Psoas muscle (tissue), 8 donors: ENCODE data around the gene OR2K2. TPM values are rescaled to one million over a fixed set of nuclear protein-coding genes. Genes with fewer than 3 reads are reported as not detected.
"Not testable (repeated sequence)": the region's sequence is repeated elsewhere in the genome, so short reads cannot be mapped to it uniquely, and the experiment has no call there.

Experiments
- ATAC-seq, 4 donors: fragments of 200-7000 bp; cut with Tn5 transposase; one replicate each; pipeline ENCODE4 v1.9.1; 2020; ENCODE audit warnings: moderate library complexity in 3 of 4, mild to moderate bottlenecking in 2 of 4
- DNase-seq, 2 donors: peaks; one replicate each; pipeline ENCODE4 v3.0.0-alpha.2; 2020
- H3K27ac ChIP-seq: fragments of 200-600 bp; one replicate; pipeline ENCODE4 v1.8.0; 2022
- H3K27me3 ChIP-seq, 3 donors: fragments of 200-600 bp in 1 of 3; one replicate each; pipeline versions ENCODE4 v1.6.1 to v1.8.0; 2013 to 2022; ENCODE audit warnings: low read length in 2 of 3, mild to moderate bottlenecking in 2 of 3, moderate library complexity in 1 of 3; ENCODE audit not compliant: insufficient read depth in 3 of 3
- H3K36me3 ChIP-seq, 2 donors: fragments of 200-600 bp in 1 of 2; one replicate each; pipeline versions ENCODE4 v1.6.1 to v1.8.0; 2013 to 2022; ENCODE audit warnings: low read depth in 1 of 2, mild to moderate bottlenecking in 1 of 2, moderate library complexity in 1 of 2; ENCODE audit not compliant: insufficient read depth in 1 of 2
- H3K4me1 ChIP-seq: fragments of 200-600 bp; one replicate; pipeline ENCODE4 v1.8.0; 2022
- H3K4me3 ChIP-seq: fragments of 200-600 bp; one replicate; pipeline ENCODE4 v1.8.0; 2022; ENCODE audit warnings: mild to moderate bottlenecking
- H3K9me3 ChIP-seq: fragments of 200-600 bp; one replicate; pipeline ENCODE4 v1.8.0; 2022
- WGBS, 3 donors: extraction: QIAGEN DNeasy Blood & Tissue Kit; methylation state at CpG; one replicate each; pipeline versions ENCODE4 v1.1.6 to v1.1.7; 2013; 5-methylcytosine and 5-hydroxymethylcytosine counted together
- intact Hi-C, 2 donors: fragments of 100-400 bp; cut with DNase I; formaldehyde crosslinking; loops; one replicate each; pipeline versions ENCODE4 v1.11.0 to v1.14.2; 2022
- polyA plus RNA-seq, 3 donors: library from polyadenylated mRNA; stranded (reverse); fragments of 200-250 nt; gene quantifications; one replicate each; pipeline ENCODE4 v1.2.3, GENCODE V29; 2013
- total RNA-seq, 4 donors: library from RNA; stranded (reverse); fragmentation: NEBNext Ultra II Directional in 2 of 4; extraction: Animal tissue kit (Norgen Biotek cat#: 25700) in 2 of 4; gene quantifications; one replicate each; pipeline versions ENCODE4 v1.2.1 to v1.2.4, GENCODE V29; 2021 to 2023
- TF ChIP-seq, protein P1 (sequence below): fragments of 200-600 bp; IDR thresholded peaks from one replicate; pipeline ENCODE4 v1.8.0; 2022; ENCODE audit warnings: antibody characterized with exemption
- donor health status: healthy with polysubstance abuse.
- donor health status: DM: no; HTN: no; CAD: no; lungs with moderate emphysema.
- donor health status: Bipolar disorder and iron deficiency.
- donor health status: healthy.
- donor health status: DM: yes; HTN: yes; CAD: no.
- donor health status: DM: no; HTN: no; CAD: no.
- donor health status: DM: no; HTN: no; CAD: no.
- donor health status: DM: yes; HTN: yes; CAD: no.

OR2K2 gene
- total and polyA plus RNA-seq, 7 donors: 0.13 to 12.6 (median 0.41) TPM; not detected in 3

DNA sequence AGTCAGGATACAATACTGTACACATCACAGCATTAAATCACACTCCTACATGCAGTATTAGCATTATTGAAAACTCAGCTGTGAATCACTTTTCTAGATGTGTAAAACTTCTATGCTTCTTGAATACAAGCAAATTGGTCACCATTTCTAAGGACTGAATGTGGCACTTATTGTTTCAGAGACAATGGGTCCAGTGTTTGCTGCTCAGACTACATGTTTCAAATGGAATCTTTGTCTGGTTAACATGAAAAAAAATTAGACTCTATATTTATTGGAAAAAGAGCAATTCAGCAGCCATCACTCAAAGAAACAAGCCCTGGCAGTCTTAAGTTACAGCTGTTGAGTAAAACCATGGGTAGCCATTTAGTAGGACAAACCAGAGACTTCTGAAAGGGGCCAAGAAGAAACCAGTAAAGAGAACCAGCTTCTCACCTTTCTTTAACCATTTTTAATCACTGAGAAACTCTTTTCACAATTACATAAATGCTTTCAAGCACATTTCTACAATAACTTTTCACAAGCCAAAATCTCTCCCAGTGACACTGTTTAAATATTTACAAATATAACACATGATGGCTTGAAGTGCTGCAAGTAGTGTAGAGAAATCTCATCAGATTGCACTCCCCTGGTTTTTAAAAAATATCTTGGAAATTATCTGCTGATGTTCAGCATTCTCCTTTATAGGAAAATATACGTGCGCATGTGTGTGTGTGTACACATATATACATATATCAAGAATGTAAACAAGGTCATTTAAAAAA lies 35.2 kb downstream of the OR2K2 start:
- H3K9me3 ChIP-seq: no peaks in the 10 kb centered on the region
- H3K27ac ChIP-seq: no peak overlapping the region
- no peak overlapping the region for H3K4me3 ChIP-seq
- H3K27me3 ChIP-seq: no peaks in the 10 kb centered on the region
- H3K4me1 ChIP-seq: no peaks in the 10 kb centered on the region
- intact Hi-C loops: no loop called here
- no peaks in the 10 kb centered on the region for H3K36me3 ChIP-seq
- 94 to 99% (median 95%) methylated on average over 2 of the region's 2 CpGs for WGBS, 3 donors
- DNase-seq (no peak), ATAC-seq (no peak)
- TF ChIP-seq, protein P1, sequence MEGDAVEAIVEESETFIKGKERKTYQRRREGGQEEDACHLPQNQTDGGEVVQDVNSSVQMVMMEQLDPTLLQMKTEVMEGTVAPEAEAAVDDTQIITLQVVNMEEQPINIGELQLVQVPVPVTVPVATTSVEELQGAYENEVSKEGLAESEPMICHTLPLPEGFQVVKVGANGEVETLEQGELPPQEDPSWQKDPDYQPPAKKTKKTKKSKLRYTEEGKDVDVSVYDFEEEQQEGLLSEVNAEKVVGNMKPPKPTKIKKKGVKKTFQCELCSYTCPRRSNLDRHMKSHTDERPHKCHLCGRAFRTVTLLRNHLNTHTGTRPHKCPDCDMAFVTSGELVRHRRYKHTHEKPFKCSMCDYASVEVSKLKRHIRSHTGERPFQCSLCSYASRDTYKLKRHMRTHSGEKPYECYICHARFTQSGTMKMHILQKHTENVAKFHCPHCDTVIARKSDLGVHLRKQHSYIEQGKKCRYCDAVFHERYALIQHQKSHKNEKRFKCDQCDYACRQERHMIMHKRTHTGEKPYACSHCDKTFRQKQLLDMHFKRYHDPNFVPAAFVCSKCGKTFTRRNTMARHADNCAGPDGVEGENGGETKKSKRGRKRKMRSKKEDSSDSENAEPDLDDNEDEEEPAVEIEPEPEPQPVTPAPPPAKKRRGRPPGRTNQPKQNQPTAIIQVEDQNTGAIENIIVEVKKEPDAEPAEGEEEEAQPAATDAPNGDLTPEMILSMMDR: no peak

DNA sequence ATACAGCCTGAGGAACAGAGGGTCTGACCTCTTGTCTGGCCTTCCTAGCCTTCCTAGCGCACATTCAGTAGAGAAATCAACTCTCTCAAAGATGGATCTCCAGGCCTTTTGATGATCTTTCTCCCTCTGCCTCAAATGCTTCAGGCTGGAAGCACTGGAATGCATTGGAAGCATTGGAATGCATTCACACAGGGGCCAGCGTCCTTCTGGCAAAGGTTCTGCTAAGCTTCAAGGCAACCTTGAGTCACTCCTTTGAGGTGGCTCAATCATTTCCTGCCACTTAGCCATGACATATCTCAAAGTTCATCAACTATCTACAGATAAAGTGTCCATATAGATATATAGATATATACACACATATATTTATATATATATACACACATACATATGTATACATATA lies 42.9 kb downstream of the OR2K2 start:
- no peaks in the 10 kb centered on the region for H3K4me1 ChIP-seq
- H3K27ac ChIP-seq: no peak overlapping the region
- TF ChIP-seq, protein P1: no peak
- H3K27me3 ChIP-seq: no peaks in the 10 kb centered on the region
- H3K36me3 ChIP-seq: no peaks in the 10 kb centered on the region
- ATAC-seq: no peak
- no peak overlapping the region for H3K4me3 ChIP-seq
- DNase-seq: no peak
- no peaks in the 10 kb centered on the region for H3K9me3 ChIP-seq
- intact Hi-C loops: no loop called here
- 64 to 69% (median 64%) methylated on average over 2 of the region's 2 CpGs for WGBS, 3 donors

DNA sequence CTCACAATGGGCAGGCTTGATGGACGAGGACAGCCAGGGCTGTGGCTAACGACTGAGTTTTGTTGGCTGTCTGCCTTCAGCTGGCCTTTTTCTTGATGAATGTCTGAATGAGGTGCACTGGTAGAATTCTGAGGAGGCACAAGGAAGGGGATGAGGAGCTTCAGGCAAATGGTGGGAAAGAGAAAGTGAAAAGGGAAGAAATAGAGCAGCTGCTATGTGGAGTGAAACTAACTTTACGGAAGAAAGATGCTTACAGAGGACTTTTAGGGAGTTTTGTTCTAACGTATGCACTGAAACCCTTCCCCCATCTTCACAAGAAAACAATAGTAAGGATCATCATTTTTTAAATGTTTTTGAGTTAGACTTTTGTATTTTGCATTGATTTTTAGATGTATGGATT lies 45.3 kb downstream of the OR2K2 start:
- ATAC-seq: no peak
- Histone ChIP-seq H3K4me1 (no peaks in the 10 kb centered on the region), H3K4me3 (no peak overlapping the region), H3K9me3 (no peaks in the 10 kb centered on the region), H3K27me3 (no peaks in the 10 kb centered on the region), H3K36me3 (no peaks in the 10 kb centered on the region), H3K27ac (no peak overlapping the region)
- TF ChIP-seq, protein P1: no peak
- 61 to 75% (median 70%) methylated on average over 4 of the region's 4 CpGs for WGBS, 3 donors
- DNase-seq: no peak
- intact Hi-C loops: no loop called here

DNA sequence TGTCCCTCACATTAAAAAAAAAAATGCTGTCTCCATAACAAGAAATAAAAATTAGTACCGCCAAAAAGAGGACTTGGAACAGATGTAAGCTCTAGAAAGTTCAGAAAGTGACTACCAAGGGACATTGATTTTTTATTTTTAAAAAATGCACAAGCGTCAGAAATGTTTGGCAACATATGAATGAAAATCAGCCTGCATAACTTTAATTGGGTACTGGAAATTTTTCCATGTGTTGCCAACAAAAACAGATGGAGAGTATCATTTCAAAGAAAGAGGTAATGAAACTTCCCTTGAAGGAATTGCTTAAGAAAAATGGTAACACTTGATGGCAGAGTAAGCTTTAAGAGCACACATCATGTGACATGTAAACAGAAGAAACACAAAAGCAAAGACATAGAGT lies 47.2 kb downstream of the OR2K2 start:
- 5 to 13% (median 9%) methylated on average over 2 of the region's 2 CpGs for WGBS, 3 donors
- intact Hi-C loops: no loop called here
- Histone ChIP-seq H3K27ac (no peak overlapping the region), H3K4me1 (no peaks in the 10 kb centered on the region), H3K9me3 (no peaks in the 10 kb centered on the region), H3K36me3 (no peaks in the 10 kb centered on the region), H3K4me3 (no peak overlapping the region), H3K27me3 (no peaks in the 10 kb centered on the region)
- DNase-seq: no peak
- ATAC-seq: no peak
- TF ChIP-seq, protein P1: no peak

DNA sequence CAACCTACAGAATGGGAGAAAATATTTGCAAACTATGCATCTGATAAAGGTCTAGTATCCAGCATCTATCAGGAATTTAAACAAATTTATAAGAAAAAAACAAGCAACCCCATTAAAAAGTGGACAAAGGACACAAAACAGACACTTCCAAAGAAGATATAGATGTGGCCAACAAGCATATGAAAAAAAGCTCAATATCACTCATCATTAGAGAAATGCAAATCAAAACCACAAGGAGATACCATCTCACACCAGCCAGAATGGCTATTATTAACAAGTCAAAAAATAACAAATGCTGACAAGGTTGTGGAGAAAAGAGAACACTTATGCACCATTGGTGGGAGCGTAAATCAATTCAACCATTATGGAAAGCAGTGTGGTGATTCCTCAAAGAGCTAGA lies 49.2 kb downstream of the OR2K2 start:
- H3K4me3 ChIP-seq, ATAC-seq, intact Hi-C loops, H3K27me3 ChIP-seq, H3K4me1 ChIP-seq, DNase-seq, H3K9me3 ChIP-seq, H3K36me3 ChIP-seq, H3K27ac ChIP-seq: not testable (repeated sequence)
- 96 to 97% (median 97%) methylated on average over 1 of the region's 1 CpG for whole genome bisulfite sequencing, 3 donors

Other genes starting within 250 kb of the OR2K2 start
- gene ECPAS, start 154.2 kb upstream of the OR2K2 start, total RNA-seq: 100 to 1,000 TPM; 273 to 456 (median 349) TPM
- gene ECPAS, start 154.2 kb upstream of the OR2K2 start, polyA plus RNA-seq: 100 to 1,000 TPM in 2 of 3 donors, 10 to 100 TPM in 1; 95.9 to 410 (median 135) TPM
- under 1 TPM; 0.17 to 0.92 (median 0.45) TPM for gene ZNF483, start 195.0 kb upstream of the OR2K2 start, total RNA-seq
- gene ZNF483, start 195.0 kb upstream of the OR2K2 start, polyA plus RNA-seq: under 1 TPM in 1 of 3 donors, not detected in 2; 0.05 TPM